ENCODE data around the gene KIF22.
"Not testable (repeated sequence)": the region's sequence is repeated elsewhere in the genome, so short reads cannot be mapped to it uniquely, and the experiment has no call there.

The KIF22 gene

DNA sequence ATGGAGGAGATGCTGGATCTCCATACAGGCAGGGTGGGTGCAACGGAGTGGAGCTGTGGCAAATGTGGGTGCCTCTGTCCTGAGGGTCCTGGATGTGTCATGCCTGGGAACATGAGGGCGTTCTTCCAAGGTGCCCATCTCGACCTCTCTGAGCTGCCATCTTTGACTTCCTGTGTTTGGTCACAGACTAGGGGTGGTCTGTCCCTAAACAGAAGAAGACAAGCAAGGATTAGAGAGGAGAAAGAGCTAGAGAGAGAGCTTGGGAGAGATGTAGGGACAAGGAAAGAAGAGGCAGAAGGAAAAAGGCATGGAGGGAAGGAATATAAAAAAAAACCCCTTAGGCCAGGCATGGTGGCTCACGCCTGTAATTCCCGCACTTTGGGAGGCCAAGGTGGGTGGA, 15.8 kb upstream of the KIF22 start:
- H3K36me3 ChIP-seq (ENCODE audit: control insufficient read depth in 4 of 4, insufficient read depth in 4 of 4, low read length in 3 of 4) = no peaks in the 10 kb centered on the region
- DNase-seq = no peak
- H3K9me3 ChIP-seq (ENCODE audit: control extremely low read depth in 1 of 5, control insufficient read depth in 4 of 5, insufficient read depth in 2 of 5, low read depth in 1 of 5, low read length in 4 of 5) = no peaks in the 10 kb centered on the region
- ChIA-PET CTCF (interaction anchor here (0.8 to 1.2 kb wide), 3 partner anchors 9 to 90 kb away, joined by 3 to 5 read pairs (median 3); no protein-coding TSS in a partner anchor), POLR2A (no interaction called here)
- H3K4me3 ChIP-seq (ENCODE audit: control insufficient read depth in 1 of 7, extremely low read depth in 1 of 7, insufficient read depth in 4 of 7, low read depth in 2 of 7, low read length in 6 of 7) = no peak overlapping the region
- no peak overlapping the region for H3K27ac ChIP-seq (ENCODE audit: insufficient read depth in 1 of 2, low read depth in 1 of 2, low read length in 2 of 2, poor library complexity in 1 of 2, severe bottlenecking in 2 of 2)
- no peaks in the 10 kb centered on the region for H3K27me3 ChIP-seq (replicated peaks in 2 of 5; ENCODE audit: control insufficient read depth in 4 of 5, insufficient read depth in 5 of 5, low read length in 4 of 5)
- WGBS (ENCODE audit: insufficient coverage) = 100% methylated on average over 1 of the region's 5 CpGs
- peaks cover 0 to 9% (median 1%) of the 10 kb centered on the region in 4 experiments for H3K4me1 ChIP-seq (ENCODE audit: control extremely low read depth in 1 of 4, control insufficient read depth in 4 of 4, insufficient read depth in 4 of 4, low read length in 3 of 4)

DNA sequence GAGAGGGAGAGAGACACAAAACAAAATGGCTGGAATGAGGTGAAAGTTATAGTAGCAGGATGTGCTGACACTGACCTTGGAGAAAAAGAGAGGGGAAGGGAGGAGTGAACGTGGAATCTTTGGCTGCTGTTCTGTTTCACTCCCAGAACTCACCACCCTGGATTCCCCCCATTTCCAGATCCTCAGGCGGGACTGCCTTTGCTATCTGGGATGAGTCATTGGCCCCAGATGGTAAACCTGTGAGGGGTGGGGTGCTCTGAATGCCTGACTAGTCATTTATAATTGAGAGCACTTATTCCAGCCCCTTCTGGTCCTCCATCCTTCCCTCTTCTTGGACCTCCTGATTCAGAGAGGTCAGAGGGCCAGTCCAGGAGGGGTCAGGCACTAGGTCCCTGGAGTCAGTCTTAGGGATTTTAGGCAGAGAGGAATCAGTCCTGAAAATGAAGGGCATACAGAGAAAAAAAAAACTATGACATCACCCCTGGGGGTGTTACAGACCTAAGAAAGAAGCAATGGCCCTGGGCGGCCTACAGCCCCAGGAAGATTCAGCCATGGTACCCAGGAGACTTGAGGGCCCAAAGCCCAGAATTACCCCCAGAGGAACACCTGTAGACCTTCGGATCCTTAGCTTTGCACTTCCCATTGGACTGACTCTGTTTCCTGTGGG, 14.7 kb upstream of the KIF22 start:
- 95% methylated on average over 2 of the region's 4 CpGs for WGBS (ENCODE audit: insufficient coverage)
- H3K27me3 ChIP-seq (replicated peaks in 2 of 5; ENCODE audit: control insufficient read depth in 4 of 5, insufficient read depth in 5 of 5, low read length in 4 of 5) = no peaks in the 10 kb centered on the region

DNA sequence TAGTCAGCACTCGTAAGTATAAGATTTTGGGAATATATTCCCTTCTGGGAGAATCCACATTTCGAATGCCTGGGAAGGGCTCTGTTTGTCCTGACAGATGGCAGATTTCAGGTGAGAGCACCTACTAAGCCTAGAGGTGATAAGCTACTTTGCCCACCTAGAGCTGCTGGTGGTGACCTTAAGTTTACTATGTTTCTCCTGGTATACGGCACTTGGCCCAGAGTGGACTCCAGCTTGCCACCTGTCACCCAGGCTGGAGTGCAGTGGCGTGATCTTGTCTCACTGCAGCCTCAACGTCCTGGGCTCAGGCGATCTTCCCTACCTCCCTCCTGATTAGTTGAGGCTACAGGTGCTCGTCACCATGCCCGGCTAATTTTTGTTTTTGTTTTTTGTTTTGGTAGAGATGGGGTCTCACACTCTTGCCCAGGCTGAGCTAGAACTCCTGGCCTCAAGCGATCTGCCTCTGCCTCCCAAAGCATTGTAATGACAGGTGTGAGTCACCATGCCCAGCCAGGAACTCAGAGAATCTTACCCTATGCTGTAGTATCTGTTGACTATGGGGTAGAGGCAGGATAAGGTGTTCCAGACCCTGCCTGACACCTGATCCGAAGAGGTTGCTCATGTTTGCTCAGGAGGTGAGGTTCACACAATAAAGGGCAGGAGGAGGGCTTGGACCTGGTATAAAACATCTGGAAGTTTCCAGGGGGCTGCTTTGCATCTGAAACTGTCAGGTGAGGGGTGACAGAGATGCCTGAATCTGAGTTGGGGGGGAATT, 12.8 kb upstream of the KIF22 start, which contains the start of gene ZG16:
Gene ZG16, plus strand, starts transcription at position 681 of the 775 bp plus-strand sequence. CDS start 1,011 bp downstream, outside the sequence.
- no peak for DNase-seq
- ChIA-PET CTCF (interaction anchor here (1.0 to 1.2 kb wide), 4 partner anchors 10 to 45 kb away, joined by 3 to 4 read pairs (median 3); no protein-coding TSS in a partner anchor), POLR2A (interaction anchor here (0.5 to 1.0 kb wide), 3 partner anchors 13 to 21 kb away, joined by 4 read pairs; partner anchors contain the start of gene KIF22)
- no peaks in the 10 kb centered on the region for H3K36me3 ChIP-seq (ENCODE audit: control insufficient read depth in 4 of 4, insufficient read depth in 4 of 4, low read length in 3 of 4)
- peaks cover 0 to 7% (median 0%) of the 10 kb centered on the region in 4 experiments for H3K4me1 ChIP-seq (ENCODE audit: control extremely low read depth in 1 of 4, control insufficient read depth in 4 of 4, insufficient read depth in 4 of 4, low read length in 3 of 4)
- 98% methylated on average over 6 of the region's 10 CpGs for WGBS (ENCODE audit: insufficient coverage)
- no peak within 1 kb of the TSS for H3K4me3 ChIP-seq (ENCODE audit: control insufficient read depth in 1 of 7, extremely low read depth in 1 of 7, insufficient read depth in 4 of 7, low read depth in 2 of 7, low read length in 6 of 7)
- H3K27ac ChIP-seq (ENCODE audit: insufficient read depth in 1 of 2, low read depth in 1 of 2, low read length in 2 of 2, poor library complexity in 1 of 2, severe bottlenecking in 2 of 2) = no peak within 1 kb of the TSS
- no peaks in the 10 kb centered on the region for H3K27me3 ChIP-seq (replicated peaks in 2 of 5; ENCODE audit: control insufficient read depth in 4 of 5, insufficient read depth in 5 of 5, low read length in 4 of 5)
- H3K9me3 ChIP-seq (ENCODE audit: control extremely low read depth in 1 of 5, control insufficient read depth in 4 of 5, insufficient read depth in 2 of 5, low read depth in 1 of 5, low read length in 4 of 5) = no peaks in the 10 kb centered on the region

More for the DNA sequence above, 14.7 kb upstream of the KIF22 start:
- ChIA-PET POLR2A (no interaction called here), CTCF (interaction anchor here (1.2 to 1.6 kb wide), 2 partner anchors 9 to 91 kb away, joined by 3 to 6 read pairs; no protein-coding TSS in a partner anchor)
- no peaks in the 10 kb centered on the region for H3K9me3 ChIP-seq (ENCODE audit: control extremely low read depth in 1 of 5, control insufficient read depth in 4 of 5, insufficient read depth in 2 of 5, low read depth in 1 of 5, low read length in 4 of 5)
- peaks cover 0 to 5% (median 0%) of the 10 kb centered on the region in 4 experiments for H3K4me1 ChIP-seq (ENCODE audit: control extremely low read depth in 1 of 4, control insufficient read depth in 4 of 4, insufficient read depth in 4 of 4, low read length in 3 of 4)
- no peak for DNase-seq
- H3K27ac ChIP-seq (ENCODE audit: insufficient read depth in 1 of 2, low read depth in 1 of 2, low read length in 2 of 2, poor library complexity in 1 of 2, severe bottlenecking in 2 of 2) = no peak overlapping the region
- no peak overlapping the region for H3K4me3 ChIP-seq (ENCODE audit: control insufficient read depth in 1 of 7, extremely low read depth in 1 of 7, insufficient read depth in 4 of 7, low read depth in 2 of 7, low read length in 6 of 7)
- no peaks in the 10 kb centered on the region for H3K36me3 ChIP-seq (ENCODE audit: control insufficient read depth in 4 of 4, insufficient read depth in 4 of 4, low read length in 3 of 4)

DNA sequence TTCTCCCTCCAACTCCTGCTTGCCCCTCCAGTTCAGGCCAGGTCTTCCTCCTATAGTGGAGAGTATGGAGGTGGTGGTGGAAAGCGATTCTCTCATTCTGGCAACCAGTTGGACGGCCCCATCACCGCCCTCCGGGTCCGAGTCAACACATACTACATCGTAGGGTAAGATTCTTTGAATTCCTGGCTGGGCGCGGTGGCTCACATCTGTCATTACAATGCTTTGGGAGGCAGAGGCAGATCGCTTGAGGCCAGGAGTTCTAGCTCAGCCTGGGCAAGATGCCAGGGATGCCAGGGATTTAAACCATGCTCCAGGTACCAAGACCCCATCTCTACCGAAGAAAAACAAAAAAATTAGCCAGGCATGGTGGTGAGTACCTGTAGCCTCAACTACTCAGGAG, 11.1 kb upstream of the KIF22 start:
- H3K9me3 ChIP-seq (ENCODE audit: control extremely low read depth in 1 of 5, control insufficient read depth in 4 of 5, insufficient read depth in 2 of 5, low read depth in 1 of 5, low read length in 4 of 5) = no peaks in the 10 kb centered on the region
- WGBS (ENCODE audit: insufficient coverage) = 98% methylated on average over 9 of the region's 10 CpGs

GRCh38 chr16:29783094-29783953, 7.2 kb upstream of the KIF22 start:
- POLR2A ChIA-PET = interaction anchor here (1.0 kb wide), 1 partner anchor 37 kb away, joined by 3 read pairs; the partner anchor contains the start of gene C16orf54

More for the DNA sequence above, 11.1 kb upstream of the KIF22 start:
- Histone ChIP-seq H3K27me3 (replicated peaks in 2 of 5; ENCODE audit: control insufficient read depth in 4 of 5, insufficient read depth in 5 of 5, low read length in 4 of 5) (no peaks in the 10 kb centered on the region), H3K36me3 (ENCODE audit: control insufficient read depth in 4 of 4, insufficient read depth in 4 of 4, low read length in 3 of 4) (no peaks in the 10 kb centered on the region), H3K4me3 (ENCODE audit: control insufficient read depth in 1 of 7, extremely low read depth in 1 of 7, insufficient read depth in 4 of 7, low read depth in 2 of 7, low read length in 6 of 7) (no peak overlapping the region), H3K4me1 (ENCODE audit: control extremely low read depth in 1 of 4, control insufficient read depth in 4 of 4, insufficient read depth in 4 of 4, low read length in 3 of 4) (peaks cover 0 to 2% (median 0%) of the 10 kb centered on the region in 4 experiments), H3K27ac (ENCODE audit: insufficient read depth in 1 of 2, low read depth in 1 of 2, low read length in 2 of 2, poor library complexity in 1 of 2, severe bottlenecking in 2 of 2) (no peak overlapping the region)
- ChIA-PET CTCF (interaction anchor here (0.8 to 1.2 kb wide), 4 partner anchors 10 to 46 kb away, joined by 3 read pairs; no protein-coding TSS in a partner anchor), POLR2A (no interaction called here)
- DNase-seq = no peak

DNA sequence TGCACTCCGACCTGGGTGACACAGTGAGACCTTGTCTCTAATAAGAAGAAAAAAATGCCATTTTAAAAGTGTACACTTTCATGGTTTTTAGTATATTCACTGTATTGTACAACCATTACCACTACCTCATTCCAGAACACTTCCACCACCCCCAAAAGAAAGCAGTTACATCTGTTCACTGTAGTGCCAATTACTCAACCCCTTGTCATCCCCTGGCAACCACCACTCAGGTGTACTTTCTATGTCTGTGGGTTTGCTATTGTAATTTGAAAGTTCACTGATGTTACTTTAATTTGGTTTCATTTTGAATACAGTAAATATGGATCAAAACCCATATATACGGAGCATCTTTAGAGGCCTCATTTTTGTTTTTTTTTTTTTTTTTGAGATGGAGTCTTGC, 6.4 kb upstream of the KIF22 start:
- ChIA-PET POLR2A (interaction anchor here (0.6 to 1.2 kb wide), 3 partner anchors 27 to 38 kb away, joined by 3 read pairs; partner anchors contain the start of gene C16orf54), CTCF (interaction anchor here (0.7 to 2.9 kb wide), 16 partner anchors 8 to 84 kb away, joined by 3 to 14 read pairs (median 6); no protein-coding TSS in a partner anchor)
- Histone ChIP-seq H3K4me1 (ENCODE audit: control extremely low read depth in 1 of 4, control insufficient read depth in 4 of 4, insufficient read depth in 4 of 4, low read length in 3 of 4) (peaks cover 0 to 10% (median 5%) of the 10 kb centered on the region in 4 experiments), H3K9me3 (ENCODE audit: control extremely low read depth in 1 of 5, control insufficient read depth in 4 of 5, insufficient read depth in 2 of 5, low read depth in 1 of 5, low read length in 4 of 5) (no peaks in the 10 kb centered on the region), H3K4me3 (ENCODE audit: control insufficient read depth in 1 of 7, extremely low read depth in 1 of 7, insufficient read depth in 4 of 7, low read depth in 2 of 7, low read length in 6 of 7) (no peak overlapping the region), H3K36me3 (ENCODE audit: control insufficient read depth in 4 of 4, insufficient read depth in 4 of 4, low read length in 3 of 4) (no peaks in the 10 kb centered on the region), H3K27me3 (replicated peaks in 2 of 5; ENCODE audit: control insufficient read depth in 4 of 5, insufficient read depth in 5 of 5, low read length in 4 of 5) (no peaks in the 10 kb centered on the region), H3K27ac (ENCODE audit: insufficient read depth in 1 of 2, low read depth in 1 of 2, low read length in 2 of 2, poor library complexity in 1 of 2, severe bottlenecking in 2 of 2) (no peak overlapping the region)
- peak in 2 of 3 donors; percentile 33 to 48 for DNase-seq
- no CpG with 5 or more reads among the region's 2 CpGs for WGBS (ENCODE audit: insufficient coverage)

More at GRCh38 chr16:29783094-29783953, 7.2 kb upstream of the KIF22 start:
- H3K4me3 ChIP-seq (ENCODE audit: control insufficient read depth in 1 of 7, extremely low read depth in 1 of 7, insufficient read depth in 4 of 7, low read depth in 2 of 7, low read length in 6 of 7); DNase-seq; H3K27ac ChIP-seq (ENCODE audit: insufficient read depth in 1 of 2, low read depth in 1 of 2, low read length in 2 of 2, poor library complexity in 1 of 2, severe bottlenecking in 2 of 2); H3K9me3 ChIP-seq (ENCODE audit: control extremely low read depth in 1 of 5, control insufficient read depth in 4 of 5, insufficient read depth in 2 of 5, low read depth in 1 of 5, low read length in 4 of 5); H3K36me3 ChIP-seq (ENCODE audit: control insufficient read depth in 4 of 4, insufficient read depth in 4 of 4, low read length in 3 of 4); H3K27me3 ChIP-seq (replicated peaks in 2 of 5; ENCODE audit: control insufficient read depth in 4 of 5, insufficient read depth in 5 of 5, low read length in 4 of 5): not testable (repeated sequence)
- CTCF ChIA-PET = interaction anchor here (0.7 to 2.9 kb wide), 8 partner anchors 8 to 83 kb away, joined by 3 to 14 read pairs (median 6); no protein-coding TSS in a partner anchor
- WGBS (ENCODE audit: insufficient coverage) = 100% methylated on average over 10 of the region's 13 CpGs
- peaks cover 0 to 10% (median 5%) of the 10 kb centered on the region in 4 experiments for H3K4me1 ChIP-seq (ENCODE audit: control extremely low read depth in 1 of 4, control insufficient read depth in 4 of 4, insufficient read depth in 4 of 4, low read length in 3 of 4)

Data from common myeloid progenitor, CD34-positive (primary cell).